Liver (tissue), 9 donors: ENCODE measurements around the gene NFATC2. TPM values are rescaled to one million over a fixed set of nuclear protein-coding genes. Genes with fewer than 3 reads are reported as not detected.

Source experiments
- DNase-seq: peaks from one replicate; pipeline ENCODE4 v3.0.0-alpha.2; 2017; ENCODE audit warnings: low spot score
- H3K27ac ChIP-seq, 2 donors: one replicate each; pipeline ENCODE4 v1.7.0; 2013; ENCODE audit warnings: inconsistent platforms in 2 of 2, low read length in 2 of 2, control low read depth in 1 of 2, low read depth in 1 of 2, mild to moderate bottlenecking in 1 of 2
- H3K27me3 ChIP-seq, 4 donors: one replicate each; pipeline versions ENCODE4 v1.6.1 to v1.7.0; 2013; ENCODE audit warnings: low read length in 3 of 4, inconsistent platforms in 1 of 4, mild to moderate bottlenecking in 1 of 4, moderate library complexity in 1 of 4; ENCODE audit not compliant: control insufficient read depth in 4 of 4, insufficient read depth in 4 of 4
- H3K36me3 ChIP-seq, 4 donors: one replicate each; pipeline versions ENCODE4 v1.6.1 to v1.7.0; 2013; ENCODE audit warnings: low read length in 3 of 4, mild to moderate bottlenecking in 3 of 4, low read depth in 1 of 4, moderate library complexity in 1 of 4; ENCODE audit not compliant: control insufficient read depth in 4 of 4, insufficient read depth in 3 of 4
- H3K4me1 ChIP-seq, 4 donors: one replicate each; pipeline versions ENCODE4 v1.6.1 to v1.7.0; 2013; ENCODE audit warnings: low read length in 3 of 4, mild to moderate bottlenecking in 3 of 4, moderate library complexity in 1 of 4; ENCODE audit not compliant: control insufficient read depth in 4 of 4, insufficient read depth in 4 of 4
- H3K4me3 ChIP-seq, 3 donors: one replicate each; pipeline versions ENCODE4 v1.6.1 to v1.7.0; 2013; ENCODE audit warnings: low read length in 3 of 3, control low read depth in 1 of 3, low read depth in 1 of 3, mild to moderate bottlenecking in 1 of 3
- H3K9ac ChIP-seq, 2 donors: one replicate each; pipeline ENCODE4 v1.7.0; 2013; ENCODE audit warnings: low read length in 2 of 2, mild to moderate bottlenecking in 2 of 2, moderate library complexity in 2 of 2, control low read depth in 1 of 2, low read depth in 1 of 2
- H3K9me3 ChIP-seq, 4 donors: one replicate each; pipeline versions ENCODE4 v1.6.1 to v1.7.0; 2013; ENCODE audit warnings: low read length in 3 of 4; ENCODE audit not compliant: control insufficient read depth in 4 of 4
- ATF3 ChIP-seq: IDR thresholded peaks from 2 replicates; pipeline ENCODE4 v1.6.1; 2016; ENCODE audit warnings: antibody characterized with exemption
- EGR1 ChIP-seq, 2 donors: IDR thresholded peaks; 2 replicates each; pipeline ENCODE4 v1.6.1; 2016 to 2018; ENCODE audit warnings: antibody characterized with exemption in 2 of 2, low read depth in 2 of 2
- FOXA1 ChIP-seq: IDR thresholded peaks from 2 replicates; pipeline ENCODE4 v1.6.1; 2016; ENCODE audit warnings: antibody characterized with exemption
- FOXA2 ChIP-seq: IDR thresholded peaks from 2 replicates; pipeline ENCODE4 v1.6.1; 2016; ENCODE audit warnings: antibody characterized with exemption
- GABPA ChIP-seq, 2 donors: IDR thresholded peaks in 1 of 2; conservative IDR thresholded peaks in 1 of 2; 2 replicates each; pipeline ENCODE4 v1.6.1; 2016; ENCODE audit warnings: antibody characterized with exemption in 2 of 2, mild to moderate bottlenecking in 1 of 2, moderate library complexity in 1 of 2
- HNF4A ChIP-seq, 2 donors: conservative IDR thresholded peaks; 2 replicates each; pipeline ENCODE4 v1.6.1; 2016; ENCODE audit warnings: antibody characterized with exemption in 2 of 2, mild to moderate bottlenecking in 2 of 2
- HNF4G ChIP-seq: IDR thresholded peaks from 2 replicates; pipeline ENCODE4 v1.6.1; 2016; ENCODE audit warnings: antibody characterized with exemption
- JUND ChIP-seq, 2 donors: IDR thresholded peaks; 2 replicates each; pipeline ENCODE4 v1.6.1; 2016; ENCODE audit warnings: antibody characterized with exemption in 2 of 2
- MAX ChIP-seq: IDR thresholded peaks from 2 replicates; pipeline ENCODE4 v1.6.1; 2016; ENCODE audit warnings: antibody characterized with exemption
- NR2F2 ChIP-seq: IDR thresholded peaks from 2 replicates; pipeline ENCODE4 v1.6.1; 2016; ENCODE audit warnings: antibody characterized with exemption
- RAD21 ChIP-seq, 2 donors: IDR thresholded peaks; 2 replicates each; pipeline ENCODE4 v1.6.1; 2016; ENCODE audit warnings: antibody characterized with exemption in 2 of 2, mild to moderate bottlenecking in 2 of 2
- REST ChIP-seq: IDR thresholded peaks from 2 replicates; pipeline ENCODE4 v1.6.1; 2016; ENCODE audit warnings: antibody characterized with exemption, mild to moderate bottlenecking
- RXRA ChIP-seq, 2 donors: IDR thresholded peaks; 2 replicates each; pipeline ENCODE4 v1.6.1; 2017 to 2018; ENCODE audit warnings: antibody characterized with exemption in 2 of 2, mild to moderate bottlenecking in 1 of 2
- SP1 ChIP-seq: IDR thresholded peaks from 2 replicates; pipeline ENCODE4 v1.6.1; 2018; ENCODE audit warnings: antibody characterized with exemption, mild to moderate bottlenecking
- TAF1 ChIP-seq: conservative IDR thresholded peaks from 2 replicates; pipeline ENCODE4 v1.6.1; 2016; ENCODE audit warnings: antibody characterized with exemption, mild to moderate bottlenecking
- YY1 ChIP-seq: IDR thresholded peaks from 2 replicates; pipeline ENCODE4 v1.6.1; 2016; ENCODE audit warnings: antibody characterized with exemption, mild to moderate bottlenecking
- ZBTB33 ChIP-seq: IDR thresholded peaks from 2 replicates; pipeline ENCODE4 v1.6.1; 2016; ENCODE audit warnings: antibody characterized with exemption
- WGBS: extraction: QIAGEN DNeasy Blood & Tissue Kit; methylation state at CpG from one replicate; pipeline ENCODE4 v1.1.7; 2013; 5-methylcytosine and 5-hydroxymethylcytosine counted together
- polyA plus RNA-seq, 2 donors: library from polyadenylated mRNA; stranded (reverse) in 1 of 2; unstranded in 1 of 2; fragments of 200-250 nt in 1 of 2; fragments of >200 nt in 1 of 2; fragmentation: Nextera tagmentation in 1 of 2; extraction: Ambion mirVana in 1 of 2; gene quantifications; one replicate each; pipeline versions ENCODE4 v1.2.1 to v1.2.3, GENCODE V29; 2013 to 2015
- total RNA-seq, 2 donors: library from RNA; depleted of rRNA; stranded (reverse); fragments of >200 nt; gene quantifications; one replicate each; pipeline ENCODE4 v1.2.3, GENCODE V29; 2014
- TF ChIP-seq, protein P1 (sequence below): fragments of 150-350 bp; IDR thresholded peaks from 2 replicates; pipeline ENCODE4 v1.5.1; 2017; ENCODE audit warnings: improper control_type of control experiment, low read depth, low read length; ENCODE audit not compliant: missing input control
- donor health status: healthy.
- donor health status: healthy.
- donor health status: healthy.
- donor health status: healthy.
- donor health status: healthy.

The NFATC2 gene
- total and polyA plus RNA-seq, 4 donors, result 1.2 to 6.7 (median 2.6) TPM

DNA sequence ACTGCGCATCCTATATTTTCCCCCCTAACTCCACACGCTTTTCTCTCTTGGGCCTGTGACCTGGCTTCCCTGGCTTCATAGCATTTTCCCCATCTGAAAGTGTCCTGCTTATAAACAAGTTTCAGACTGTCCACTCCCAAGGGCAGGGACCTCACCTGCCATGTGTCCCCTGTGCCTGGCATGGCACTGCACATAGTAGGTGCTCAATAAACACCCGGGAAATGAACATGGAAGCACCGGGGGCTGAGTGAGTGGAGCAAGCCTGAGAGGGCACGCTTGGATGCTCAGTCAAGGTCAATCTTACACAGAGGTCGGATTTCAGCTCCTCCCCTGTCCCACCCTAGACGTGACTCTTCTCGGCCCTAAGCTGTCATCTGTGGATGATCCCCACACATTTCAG is 96.9 kb downstream of the NFATC2 start:
- TF ChIP-seq NR2F2 (no peak), YY1 (no peak), REST (no peak), EGR1 (IDR thresholded peaks at IDR 0.05; ENCODE audit: low read depth in 2 of 2) (no peak), MAX (no peak), SP1 (no peak), FOXA1 (no peak), JUND (IDR thresholded peaks at IDR 0.05) (no peak), ZBTB33 (no peak), HNF4A (conservative IDR thresholded peaks at IDR 0.05) (no peak), HNF4G (no peak), RAD21 (IDR thresholded peaks at IDR 0.05) (no peak), ATF3 (no peak), FOXA2 (no peak), GABPA (IDR thresholded peaks at IDR 0.05 in 1 of 2, conservative IDR thresholded peaks at IDR 0.05 in 1 of 2) (no peak), TAF1 (no peak), RXRA (IDR thresholded peaks at IDR 0.05) (no peak)
- TF ChIP-seq, protein P1, sequence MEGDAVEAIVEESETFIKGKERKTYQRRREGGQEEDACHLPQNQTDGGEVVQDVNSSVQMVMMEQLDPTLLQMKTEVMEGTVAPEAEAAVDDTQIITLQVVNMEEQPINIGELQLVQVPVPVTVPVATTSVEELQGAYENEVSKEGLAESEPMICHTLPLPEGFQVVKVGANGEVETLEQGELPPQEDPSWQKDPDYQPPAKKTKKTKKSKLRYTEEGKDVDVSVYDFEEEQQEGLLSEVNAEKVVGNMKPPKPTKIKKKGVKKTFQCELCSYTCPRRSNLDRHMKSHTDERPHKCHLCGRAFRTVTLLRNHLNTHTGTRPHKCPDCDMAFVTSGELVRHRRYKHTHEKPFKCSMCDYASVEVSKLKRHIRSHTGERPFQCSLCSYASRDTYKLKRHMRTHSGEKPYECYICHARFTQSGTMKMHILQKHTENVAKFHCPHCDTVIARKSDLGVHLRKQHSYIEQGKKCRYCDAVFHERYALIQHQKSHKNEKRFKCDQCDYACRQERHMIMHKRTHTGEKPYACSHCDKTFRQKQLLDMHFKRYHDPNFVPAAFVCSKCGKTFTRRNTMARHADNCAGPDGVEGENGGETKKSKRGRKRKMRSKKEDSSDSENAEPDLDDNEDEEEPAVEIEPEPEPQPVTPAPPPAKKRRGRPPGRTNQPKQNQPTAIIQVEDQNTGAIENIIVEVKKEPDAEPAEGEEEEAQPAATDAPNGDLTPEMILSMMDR, result no peak
- Histone ChIP-seq H3K4me3 (no peak overlapping the region), H3K4me1 (peaks cover 7 to 17% (median 16%) of the 10 kb centered on the region in 4 donors), H3K9me3 (no peaks in the 10 kb centered on the region), H3K27me3 (no peaks in the 10 kb centered on the region), H3K9ac (no peak overlapping the region), H3K27ac (no peak overlapping the region), H3K36me3 (peaks cover 0 to 7% (median 0%) of the 10 kb centered on the region in 4 donors)
- 82% methylated on average over 8 of the region's 8 CpGs for WGBS
- DNase-seq, result no peak
